ENCODE measurements around the gene RNF133.
A peak's percentile ranks its signal among the peaks of the same experiment; 100 is the strongest.
"Not testable (repeated sequence)": the region's sequence is repeated elsewhere in the genome, so short reads cannot be mapped to it uniquely, and the experiment has no call there.

The RNF133 gene

GRCh38 chr7:122682815-122683550 is 15.9 kb downstream of the RNF133 start:
- no peak for DNase-seq (ENCODE audit: low read depth in 1 of 2, low spot score in 1 of 2)
- TF ChIP-seq JUND (IDR thresholded peaks at IDR 0.05; ENCODE audit: low read depth): no peak
- in situ Hi-C loops (cut with HindIII; ENCODE audit: low pct_unique_long_range_greater_than_20kb, low sequenced_read_pairs): no loop called here

GRCh38 chr7:122681186-122681585 is 17.7 kb downstream of the RNF133 start:
- DNase-seq (ENCODE audit: low read depth in 1 of 2, low spot score in 1 of 2); in situ Hi-C loops (cut with HindIII; ENCODE audit: low pct_unique_long_range_greater_than_20kb, low sequenced_read_pairs): not testable (repeated sequence)

GRCh38 chr7:122679813-122680212 is 19.1 kb downstream of the RNF133 start:
- TF ChIP-seq JUND (IDR thresholded peaks at IDR 0.05; ENCODE audit: low read depth): no peak
- no peak for DNase-seq (ENCODE audit: low read depth in 1 of 2, low spot score in 1 of 2)
- in situ Hi-C loops (cut with HindIII; ENCODE audit: low pct_unique_long_range_greater_than_20kb, low sequenced_read_pairs): no loop called here

- DNase-seq (ENCODE audit: low read depth in 1 of 2, low spot score in 1 of 2): peak in 1 of 2 experiments; percentile 76
- in situ Hi-C loops (cut with HindIII; ENCODE audit: low pct_unique_long_range_greater_than_20kb, low sequenced_read_pairs): not testable (repeated sequence)
These were observed 19.6 kb downstream of the RNF133 start for GRCh38 chr7:122679269-122679709.

- no peak for DNase-seq (ENCODE audit: low read depth in 1 of 2, low spot score in 1 of 2)
- TF ChIP-seq JUND (IDR thresholded peaks at IDR 0.05; ENCODE audit: low read depth): no peak
- in situ Hi-C loops (cut with HindIII; ENCODE audit: low pct_unique_long_range_greater_than_20kb, low sequenced_read_pairs): no loop called here
These were observed 21.8 kb downstream of the RNF133 start for GRCh38 chr7:122677149-122677548.

GRCh38 chr7:122676466-122676865 is 22.5 kb downstream of the RNF133 start:
- no peak for DNase-seq (ENCODE audit: low read depth in 1 of 2, low spot score in 1 of 2)
- no peak for TF ChIP-seq JUND (IDR thresholded peaks at IDR 0.05; ENCODE audit: low read depth)
- in situ Hi-C loops (cut with HindIII; ENCODE audit: low pct_unique_long_range_greater_than_20kb, low sequenced_read_pairs): no loop called here

GRCh38 chr7:122675621-122676020 is 23.3 kb downstream of the RNF133 start:
- no peak for TF ChIP-seq JUND (IDR thresholded peaks at IDR 0.05; ENCODE audit: low read depth)
- no peak for DNase-seq (ENCODE audit: low read depth in 1 of 2, low spot score in 1 of 2)
- in situ Hi-C loops (cut with HindIII; ENCODE audit: low pct_unique_long_range_greater_than_20kb, low sequenced_read_pairs): no loop called here

GRCh38 chr7:122675011-122675410 is 23.9 kb downstream of the RNF133 start:
- DNase-seq (ENCODE audit: low read depth in 1 of 2, low spot score in 1 of 2): peak in 1 of 2 experiments; percentile 38
- TF ChIP-seq JUND (IDR thresholded peaks at IDR 0.05; ENCODE audit: low read depth): no peak

GRCh38 chr7:122674502-122674901 is 24.4 kb downstream of the RNF133 start:
- in situ Hi-C loops (cut with HindIII; ENCODE audit: low pct_unique_long_range_greater_than_20kb, low sequenced_read_pairs): no loop called here
- no peak for TF ChIP-seq JUND (IDR thresholded peaks at IDR 0.05; ENCODE audit: low read depth)
- DNase-seq (ENCODE audit: low read depth in 1 of 2, low spot score in 1 of 2): no peak

More at GRCh38 chr7:122675011-122675410, 23.9 kb downstream of the RNF133 start:
- in situ Hi-C loops (cut with HindIII; ENCODE audit: low pct_unique_long_range_greater_than_20kb, low sequenced_read_pairs): no loop called here

GRCh38 chr7:122673951-122674350 is 25.0 kb downstream of the RNF133 start:
- no peak for TF ChIP-seq JUND (IDR thresholded peaks at IDR 0.05; ENCODE audit: low read depth)
- in situ Hi-C loops (cut with HindIII; ENCODE audit: low pct_unique_long_range_greater_than_20kb, low sequenced_read_pairs): no loop called here
- no peak for DNase-seq (ENCODE audit: low read depth in 1 of 2, low spot score in 1 of 2)

- in situ Hi-C loops (cut with HindIII; ENCODE audit: low pct_unique_long_range_greater_than_20kb, low sequenced_read_pairs): no loop called here
- no peak for TF ChIP-seq JUND (IDR thresholded peaks at IDR 0.05; ENCODE audit: low read depth)
- DNase-seq (ENCODE audit: low read depth in 1 of 2, low spot score in 1 of 2): no peak
These were observed 26.4 kb downstream of the RNF133 start for GRCh38 chr7:122672536-122672935.

- in situ Hi-C loops (cut with HindIII; ENCODE audit: low pct_unique_long_range_greater_than_20kb, low sequenced_read_pairs): no loop called here
- DNase-seq (ENCODE audit: low read depth in 1 of 2, low spot score in 1 of 2): no peak
- TF ChIP-seq JUND (IDR thresholded peaks at IDR 0.05; ENCODE audit: low read depth): no peak
These were observed 35.2 kb downstream of the RNF133 start for GRCh38 chr7:122663733-122664132.

- DNase-seq (ENCODE audit: low read depth in 1 of 2, low spot score in 1 of 2): no peak
- in situ Hi-C loops (cut with HindIII; ENCODE audit: low pct_unique_long_range_greater_than_20kb, low sequenced_read_pairs): no loop called here
- no peak for TF ChIP-seq JUND (IDR thresholded peaks at IDR 0.05; ENCODE audit: low read depth)
These were observed 40.1 kb downstream of the RNF133 start for GRCh38 chr7:122658856-122659255.

GRCh38 chr7:122653685-122654084 is 45.2 kb downstream of the RNF133 start:
- no peak for TF ChIP-seq JUND (IDR thresholded peaks at IDR 0.05; ENCODE audit: low read depth)
- DNase-seq (ENCODE audit: low read depth in 1 of 2, low spot score in 1 of 2): no peak
- in situ Hi-C loops (cut with HindIII; ENCODE audit: low pct_unique_long_range_greater_than_20kb, low sequenced_read_pairs): no loop called here
